Endothelial cell of hepatic sinusoid (primary cell): ENCODE data around the gene SYCE3.
"Not testable (repeated sequence)": the region's sequence is repeated elsewhere in the genome, so short reads cannot be mapped to it uniquely, and the experiment has no call there.

Experiments used
- in situ Hi-C: cut with HindIII; loops from 2 replicates; pipeline ENCODE4 v1.10.0; 2017; ENCODE audit warnings: low sequenced_read_pairs

SYCE3 gene

GRCh38 chr22:50553310-50553709, 9.4 kb downstream of the SYCE3 start:
- in situ Hi-C loops: no loop called here

DNA sequence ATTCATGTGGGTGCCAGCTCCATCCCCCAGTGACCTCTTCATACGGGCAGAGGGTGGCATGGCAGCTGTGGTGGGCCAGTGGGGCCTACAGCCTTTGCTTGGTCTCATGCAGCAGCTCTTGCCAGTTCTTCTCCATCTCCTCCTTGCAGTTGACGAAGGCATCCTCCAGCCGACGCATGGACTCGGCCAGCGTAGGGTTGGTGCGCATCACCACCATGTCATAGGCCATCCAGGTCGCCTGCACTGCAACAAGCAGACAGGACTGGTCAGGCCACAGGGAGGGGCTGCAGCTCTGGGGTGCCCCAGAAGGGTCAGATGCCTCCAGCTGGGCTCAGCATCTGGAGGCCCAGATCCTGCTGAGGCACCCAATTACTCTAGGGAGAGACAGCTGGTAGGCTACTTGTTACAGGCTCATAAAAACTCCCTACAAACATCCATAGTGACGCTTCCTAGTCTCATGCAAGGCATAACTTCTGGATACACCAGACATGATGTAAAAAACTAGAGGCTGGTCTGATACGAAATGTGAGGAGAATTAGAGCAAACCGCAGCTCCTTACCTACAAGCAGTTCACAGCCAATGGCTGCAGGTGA, 11.5 kb downstream of the SYCE3 start:
- in situ Hi-C loops: no loop called here

DNA sequence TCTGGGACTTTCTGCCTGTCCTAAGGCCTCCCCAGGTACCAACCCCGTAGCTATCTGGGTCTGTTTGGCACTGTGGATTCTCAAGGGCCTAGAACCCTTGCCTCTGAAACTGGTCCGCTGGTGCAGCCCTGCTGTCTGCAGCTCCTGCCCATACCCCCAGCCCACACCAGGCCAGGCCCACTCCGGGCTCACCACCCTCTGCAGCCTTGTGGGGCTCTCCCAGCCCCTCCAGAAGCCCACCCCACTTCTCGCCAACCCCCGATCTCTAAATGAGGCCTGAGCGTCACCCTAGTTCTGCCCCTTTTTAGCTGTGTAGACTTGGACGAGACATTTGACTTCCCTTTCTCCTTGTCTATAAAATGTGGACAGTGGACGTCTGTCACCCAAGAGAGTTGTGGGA, 12.3 kb downstream of the SYCE3 start:
- in situ Hi-C loops: no loop called here

DNA sequence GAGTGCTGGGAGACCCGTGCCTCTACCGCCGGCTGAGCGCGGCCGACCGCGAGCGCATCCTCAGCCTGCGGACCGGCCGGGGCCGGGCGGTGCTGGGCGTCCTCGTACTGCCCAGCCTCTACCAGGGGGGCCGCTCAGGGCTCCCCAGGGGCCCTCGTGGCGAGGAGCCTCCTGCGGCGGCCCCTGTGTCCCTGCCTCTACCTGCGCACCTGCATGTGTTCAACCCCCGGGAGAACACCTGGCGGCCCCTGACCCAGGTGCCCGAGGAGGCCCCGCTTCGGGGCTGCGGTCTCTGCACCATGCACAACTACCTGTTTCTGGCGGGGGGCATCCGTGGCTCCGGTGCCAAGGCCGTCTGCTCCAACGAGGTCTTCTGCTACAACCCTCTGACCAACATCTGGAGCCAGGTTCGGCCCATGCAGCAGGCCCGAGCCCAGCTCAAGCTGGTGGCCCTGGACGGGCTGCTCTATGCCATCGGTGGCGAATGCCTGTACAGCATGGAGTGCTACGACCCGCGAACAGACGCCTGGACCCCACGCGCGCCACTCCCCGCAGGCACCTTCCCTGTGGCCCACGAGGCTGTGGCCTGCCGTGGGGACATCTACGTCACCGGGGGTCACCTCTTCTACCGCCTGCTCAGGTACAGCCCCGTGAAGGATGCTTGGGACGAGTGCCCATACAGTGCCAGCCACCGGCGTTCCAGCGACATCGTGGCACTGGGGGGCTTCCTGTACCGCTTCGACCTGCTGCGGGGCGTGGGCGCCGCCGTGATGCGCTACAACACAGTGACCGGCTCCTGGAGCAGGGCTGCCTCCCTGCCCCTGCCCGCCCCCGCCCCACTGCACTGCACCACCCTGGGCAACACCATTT, 13.6 kb downstream of the SYCE3 start:
- in situ Hi-C loops: no loop called here

GRCh38 chr22:50548040-50548920, 14.4 kb downstream of the SYCE3 start:
- in situ Hi-C loops: no loop called here

DNA sequence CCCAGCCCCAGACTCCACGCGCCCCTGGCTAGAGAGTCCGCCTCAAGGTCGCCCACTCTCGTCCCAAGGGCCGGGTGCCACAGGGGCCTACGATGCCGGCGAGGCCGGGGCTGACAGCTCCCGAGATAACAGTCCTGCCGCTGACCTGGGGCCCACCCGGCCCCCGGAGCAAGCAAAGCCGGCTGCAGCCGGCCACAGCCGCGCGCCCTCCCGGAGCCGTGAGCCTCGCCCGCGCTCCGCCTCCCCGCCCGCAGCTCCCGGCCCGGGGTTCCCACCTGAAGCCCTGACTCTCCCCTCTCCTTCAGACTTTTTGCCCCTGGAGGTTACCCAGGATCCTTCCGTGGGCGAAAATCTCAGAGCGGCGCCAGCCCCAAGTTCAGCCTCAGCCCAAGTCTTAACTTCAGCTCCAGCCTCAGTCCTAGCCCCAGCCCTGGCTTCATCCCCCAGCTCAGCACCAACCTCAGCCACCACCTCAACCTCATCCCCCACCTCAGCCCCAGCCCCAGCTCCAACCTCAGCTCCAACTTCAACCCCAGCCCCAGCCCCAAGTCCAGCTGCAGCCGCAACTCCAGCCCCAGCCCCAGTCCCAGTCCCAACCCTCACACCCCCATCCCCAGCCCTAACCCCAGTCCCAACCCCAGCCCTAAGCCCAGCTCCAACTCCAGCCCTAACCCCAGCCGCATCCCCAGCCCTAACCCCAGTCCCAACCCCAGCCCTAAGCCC, 15.3 kb downstream of the SYCE3 start:
- in situ Hi-C loops: no loop called here

GRCh38 chr22:50546326-50547262, 16.1 kb downstream of the SYCE3 start:
- in situ Hi-C loops: no loop called here

DNA sequence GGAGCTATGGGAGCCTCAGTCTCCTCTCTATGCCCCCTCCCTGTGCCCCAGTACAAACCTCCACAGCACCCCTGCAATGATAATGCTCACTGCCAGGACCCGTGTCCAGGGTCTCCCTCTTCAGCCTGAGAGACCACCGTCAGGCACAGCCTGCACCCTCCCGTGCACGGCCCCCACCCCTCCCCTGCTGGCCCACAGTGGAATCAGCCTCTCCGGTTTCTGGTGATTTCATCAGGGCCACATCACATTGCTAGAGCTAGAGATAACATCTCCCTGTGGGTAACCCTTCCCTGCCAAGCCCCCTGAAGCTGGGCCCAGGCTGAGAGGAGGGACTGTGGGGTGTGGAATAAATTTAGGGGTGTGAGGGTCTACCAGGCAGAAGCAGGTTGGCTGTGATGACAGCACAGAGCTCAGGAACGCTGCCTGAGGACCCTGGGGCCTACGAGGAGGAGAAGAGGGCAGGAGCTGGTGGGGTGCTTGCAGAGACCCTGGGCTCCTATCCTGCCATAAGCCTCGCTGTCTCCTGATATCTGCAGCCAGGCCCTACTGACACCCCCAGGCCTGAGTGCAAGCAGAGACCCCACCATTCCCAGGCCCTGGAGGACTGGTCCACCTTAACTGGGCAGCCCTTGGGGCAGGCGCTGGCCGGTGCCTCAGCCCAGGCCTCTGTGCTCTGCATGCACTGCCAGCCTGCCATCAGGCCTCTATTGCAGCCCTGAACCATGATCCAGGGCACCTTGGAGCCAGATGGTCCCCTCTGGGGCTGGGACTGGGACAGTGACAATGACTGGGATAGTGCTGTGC, 17.0 kb downstream of the SYCE3 start, which contains the start of gene KLHDC7B:
Gene KLHDC7B (plus strand): TSS at position 378 of the 804 bp plus-strand sequence. CDS start 345 bp downstream, at position 723.
- in situ Hi-C loops: no loop called here

DNA sequence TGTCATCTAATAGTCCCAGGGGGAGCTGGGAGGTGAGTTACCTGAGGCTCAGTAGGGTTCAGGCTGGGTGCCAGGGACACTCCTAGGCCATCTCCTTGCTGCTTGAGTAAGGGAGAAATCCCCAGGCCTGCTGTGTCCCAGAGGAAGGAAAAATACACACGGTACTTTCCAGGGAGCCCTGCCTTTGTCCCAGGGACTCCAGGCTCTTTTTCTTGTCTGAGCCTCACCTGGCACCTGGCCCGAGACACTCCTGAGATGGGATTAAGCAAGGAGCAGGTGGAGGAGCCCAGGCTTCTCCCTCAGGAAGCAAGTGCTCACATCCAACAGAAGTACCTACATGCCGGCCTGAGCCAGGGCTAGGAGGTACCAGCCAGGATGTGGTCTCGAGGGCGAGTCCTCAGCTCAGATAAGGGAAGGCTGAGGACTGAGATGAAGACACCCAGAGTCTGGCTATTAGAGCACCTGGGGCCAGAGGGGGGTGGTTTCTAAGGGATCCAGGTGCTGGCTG, 17.9 kb downstream of the SYCE3 start:
- in situ Hi-C loops: no loop called here

DNA sequence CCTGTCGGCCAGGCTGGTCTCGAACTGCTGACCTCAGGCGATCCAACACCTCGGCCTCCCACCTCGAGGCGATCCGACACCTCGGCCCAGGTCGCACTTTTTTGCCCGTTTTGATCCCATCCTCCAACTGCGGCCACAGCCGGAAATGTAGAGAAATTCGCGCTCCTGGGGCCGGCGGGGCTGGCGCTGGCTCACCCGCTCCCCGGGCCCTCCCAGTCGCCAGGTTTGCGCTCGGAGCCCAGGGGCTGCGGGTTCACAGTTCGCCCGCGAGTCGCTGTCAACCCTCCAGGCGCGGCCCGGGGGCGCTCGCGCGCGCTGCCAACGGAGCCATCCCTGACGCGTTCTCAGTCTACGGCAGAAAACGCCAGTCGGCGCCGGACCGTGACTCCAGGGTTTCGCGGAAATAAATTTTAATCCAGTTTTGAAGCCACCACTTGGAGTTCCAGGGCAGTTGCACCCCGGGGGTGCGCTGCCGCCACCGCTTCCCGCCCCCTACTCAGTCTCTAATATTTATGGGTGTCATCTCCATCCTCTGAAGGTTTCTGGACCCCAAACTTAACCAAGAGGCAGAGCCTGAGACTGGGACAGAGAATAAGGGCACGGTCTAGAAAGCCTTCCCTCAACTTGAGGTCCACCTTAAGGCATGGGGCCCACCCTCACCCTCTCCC, 18.5 kb downstream of the SYCE3 start:
- in situ Hi-C loops: no loop called here

GRCh38 chr22:50542416-50542927, 20.2 kb downstream of the SYCE3 start:
- in situ Hi-C loops: no loop called here

GRCh38 chr22:50541667-50542026, 21.1 kb downstream of the SYCE3 start:
- in situ Hi-C loops: not testable (repeated sequence)

DNA sequence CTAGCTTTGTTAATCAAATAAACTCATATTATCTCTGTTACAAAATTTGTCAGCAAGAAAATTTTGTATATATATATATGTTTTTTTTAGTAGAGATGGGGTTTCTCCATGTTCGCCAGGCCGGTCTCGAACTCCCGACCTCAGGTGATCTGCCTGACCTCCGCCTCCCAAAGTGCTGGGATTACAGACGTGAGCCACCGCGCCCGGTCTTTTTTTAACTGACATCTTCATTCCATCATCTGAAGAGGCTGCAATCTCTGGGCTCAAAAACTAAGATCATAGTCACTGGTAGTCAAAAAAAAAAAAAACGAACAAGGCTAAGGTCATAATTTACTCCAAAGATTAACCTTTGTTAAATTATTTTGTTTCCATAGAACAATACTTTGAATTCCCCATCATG, 22.3 kb downstream of the SYCE3 start:
- in situ Hi-C loops: no loop called here

DNA sequence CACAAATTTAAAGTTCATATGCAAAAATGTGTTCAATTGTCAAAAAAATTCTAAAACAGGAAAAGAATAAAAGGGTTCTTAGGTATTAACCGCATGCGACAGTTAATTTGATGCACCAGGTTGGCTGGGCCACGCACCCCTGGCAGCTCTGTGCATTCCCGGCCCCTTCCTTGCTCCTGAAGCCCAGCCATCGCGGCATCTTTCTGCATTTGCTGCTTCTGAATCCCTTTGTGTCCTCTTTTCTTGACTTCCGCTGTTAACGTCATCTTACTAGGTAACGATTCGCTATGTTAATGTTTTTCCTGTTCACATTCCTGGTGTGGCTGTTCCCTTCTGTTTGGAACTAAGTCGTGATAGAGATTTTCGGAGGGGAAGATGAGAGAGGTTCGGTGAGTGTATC, 25.0 kb downstream of the SYCE3 start:
- in situ Hi-C loops: no loop called here

DNA sequence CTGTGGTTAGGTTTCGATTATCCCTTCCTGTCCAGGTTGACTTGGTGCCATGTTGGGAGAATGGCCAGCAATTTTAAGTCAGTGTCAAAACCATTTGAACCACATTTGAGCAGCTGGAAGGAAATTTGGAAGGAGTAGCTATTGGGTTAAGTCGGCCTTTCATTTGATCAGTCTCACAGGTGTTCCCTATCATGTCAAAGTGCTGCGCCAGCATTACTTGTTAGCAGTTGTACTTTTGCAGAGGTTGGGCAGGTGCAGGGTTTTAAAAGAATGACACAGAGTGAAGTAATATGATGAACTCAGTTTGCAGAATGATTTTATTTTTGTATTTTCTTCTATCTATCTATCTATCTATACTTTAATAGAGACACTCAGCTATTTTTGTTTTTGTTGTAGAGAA, 26.5 kb downstream of the SYCE3 start:
- in situ Hi-C loops: no loop called here

DNA sequence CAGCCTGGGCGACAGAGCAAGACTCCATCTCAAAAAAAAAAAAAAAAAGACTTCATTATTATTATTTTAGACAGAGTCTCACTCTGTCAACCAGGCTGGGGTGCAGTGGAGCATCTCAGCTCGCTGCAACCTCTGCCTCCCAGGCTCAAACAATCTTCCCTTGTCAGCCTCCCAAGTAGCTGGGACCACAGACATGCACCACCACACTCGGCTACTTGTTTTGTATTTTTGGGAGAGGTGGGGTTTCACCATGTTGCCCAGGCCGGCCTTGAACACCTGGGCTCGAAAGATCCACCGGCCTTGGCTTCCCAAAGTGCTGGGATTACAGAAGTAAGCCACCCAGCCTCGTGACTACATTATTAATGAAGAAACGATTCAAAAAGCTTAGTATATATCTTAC, 27.6 kb downstream of the SYCE3 start:
- in situ Hi-C loops: no loop called here

DNA sequence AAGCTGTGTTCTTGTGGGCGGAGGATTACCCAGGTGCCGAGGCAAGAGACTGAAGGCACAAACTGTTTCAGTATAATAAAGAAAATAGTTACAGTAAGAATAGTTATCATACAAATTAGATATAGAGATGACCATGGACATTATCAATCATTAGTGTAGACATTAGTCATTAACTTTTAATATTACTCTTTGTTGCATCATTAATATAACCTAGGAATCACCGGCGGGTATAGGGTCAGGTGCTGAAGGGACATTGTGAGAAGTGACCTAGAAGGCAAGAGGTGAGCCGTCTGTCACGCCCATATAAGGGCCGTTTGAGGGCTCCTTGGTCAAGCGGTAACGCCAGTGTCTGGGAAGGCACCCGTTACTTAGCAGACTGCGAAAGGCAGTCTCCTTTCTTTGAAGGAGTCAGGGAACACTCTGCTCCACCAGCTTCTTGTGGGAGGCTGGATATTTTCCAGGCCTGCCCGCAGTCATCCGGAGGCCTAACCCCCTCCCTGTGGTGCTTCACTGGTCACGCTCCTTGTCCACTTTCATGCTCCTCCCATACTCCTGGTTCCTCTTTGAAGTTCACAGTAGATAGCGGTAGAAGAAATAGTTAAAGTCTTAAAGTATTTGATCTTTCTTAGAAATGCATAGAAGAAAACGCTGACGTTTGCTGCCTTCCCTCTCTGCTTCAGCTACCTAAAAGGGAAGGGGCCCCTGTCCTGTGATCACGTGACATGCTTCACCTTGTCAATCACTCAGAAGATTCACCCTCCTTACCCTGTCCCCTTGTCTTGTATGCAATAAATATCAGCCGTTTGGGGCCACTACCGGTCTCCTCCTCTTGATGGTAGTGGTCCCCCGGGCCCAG, 28.6 kb downstream of the SYCE3 start:
- in situ Hi-C loops: not testable (repeated sequence)
